ENCODE measurements around the gene KCNN3.

DNA sequence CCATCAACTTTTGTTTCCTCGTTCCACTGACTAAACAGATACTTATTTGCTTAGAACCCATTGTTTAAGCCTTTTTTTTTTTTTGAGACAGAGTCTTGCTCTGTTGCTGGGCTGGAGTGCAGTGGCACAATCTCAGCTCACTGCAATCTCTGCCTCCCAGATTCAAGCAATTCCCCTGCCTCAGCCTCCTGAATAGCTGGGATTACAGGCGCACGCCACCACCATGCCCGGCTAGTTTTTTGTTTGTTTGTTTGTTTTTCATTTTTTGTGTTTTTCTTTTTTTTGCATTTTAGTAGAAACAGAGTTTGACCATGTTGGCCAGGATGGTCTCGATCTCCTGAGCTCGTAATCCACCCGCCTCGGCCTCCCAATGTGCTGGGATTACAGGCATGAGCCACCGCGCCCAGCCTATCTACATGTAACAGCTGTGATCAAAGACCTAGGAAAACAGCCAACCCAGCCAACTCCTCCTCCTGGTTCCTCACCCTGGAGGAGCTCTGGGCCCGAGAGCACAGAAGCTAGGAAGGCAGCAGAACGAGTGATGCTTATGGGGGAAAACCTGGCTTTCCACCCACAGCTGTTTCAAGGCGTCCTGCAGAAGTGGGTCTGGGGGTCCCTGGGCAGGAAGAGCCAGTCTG is 32.9 kb downstream of the KCNN3 start:
- TF ChIP-seq, protein P1, sequence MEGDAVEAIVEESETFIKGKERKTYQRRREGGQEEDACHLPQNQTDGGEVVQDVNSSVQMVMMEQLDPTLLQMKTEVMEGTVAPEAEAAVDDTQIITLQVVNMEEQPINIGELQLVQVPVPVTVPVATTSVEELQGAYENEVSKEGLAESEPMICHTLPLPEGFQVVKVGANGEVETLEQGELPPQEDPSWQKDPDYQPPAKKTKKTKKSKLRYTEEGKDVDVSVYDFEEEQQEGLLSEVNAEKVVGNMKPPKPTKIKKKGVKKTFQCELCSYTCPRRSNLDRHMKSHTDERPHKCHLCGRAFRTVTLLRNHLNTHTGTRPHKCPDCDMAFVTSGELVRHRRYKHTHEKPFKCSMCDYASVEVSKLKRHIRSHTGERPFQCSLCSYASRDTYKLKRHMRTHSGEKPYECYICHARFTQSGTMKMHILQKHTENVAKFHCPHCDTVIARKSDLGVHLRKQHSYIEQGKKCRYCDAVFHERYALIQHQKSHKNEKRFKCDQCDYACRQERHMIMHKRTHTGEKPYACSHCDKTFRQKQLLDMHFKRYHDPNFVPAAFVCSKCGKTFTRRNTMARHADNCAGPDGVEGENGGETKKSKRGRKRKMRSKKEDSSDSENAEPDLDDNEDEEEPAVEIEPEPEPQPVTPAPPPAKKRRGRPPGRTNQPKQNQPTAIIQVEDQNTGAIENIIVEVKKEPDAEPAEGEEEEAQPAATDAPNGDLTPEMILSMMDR (IDR thresholded peaks at IDR 0.05 in 8 of 11, conservative IDR thresholded peaks at IDR 0.05 in 3 of 11): no peak
- TF ChIP-seq POLR2AphosphoS5 (IDR thresholded peaks at IDR 0.05) (no peak), POLR2A (IDR thresholded peaks at IDR 0.05) (no peak)
